Measurements from ENCODE around the gene MGAT4B.

MGAT4B gene

GRCh38 chr5:179805529-179806249 lies 977 bp downstream of the MGAT4B start:
- no peak for DNase-seq (ENCODE audit: low spot score)

- DNase-seq (ENCODE audit: low spot score) = no peak
These were observed 1.6 kb downstream of the MGAT4B start for GRCh38 chr5:179805070-179805528.

- no peak for DNase-seq (ENCODE audit: low spot score)
These were observed 2.1 kb downstream of the MGAT4B start for GRCh38 chr5:179804555-179804947.

GRCh38 chr5:179803651-179804554 lies 2.8 kb downstream of the MGAT4B start:
- DNase-seq (ENCODE audit: low spot score) = no peak

GRCh38 chr5:179802950-179803562 lies 3.6 kb downstream of the MGAT4B start:
- no peak for DNase-seq (ENCODE audit: low spot score)

- DNase-seq (ENCODE audit: low spot score) = no peak
These were observed 4.3 kb downstream of the MGAT4B start for GRCh38 chr5:179802207-179802883.

- DNase-seq (ENCODE audit: low spot score) = no peak
These were observed 5.1 kb downstream of the MGAT4B start for GRCh38 chr5:179801304-179802206.

- DNase-seq (ENCODE audit: low spot score) = no peak
These were observed 5.9 kb downstream of the MGAT4B start for GRCh38 chr5:179800696-179801201.

GRCh38 chr5:179800071-179800695 lies 6.5 kb downstream of the MGAT4B start:
- no peak for DNase-seq (ENCODE audit: low spot score)

GRCh38 chr5:179799644-179799973 lies 7.1 kb downstream of the MGAT4B start:
- DNase-seq (ENCODE audit: low spot score) = no peak

GRCh38 chr5:179798771-179799643 lies 7.7 kb downstream of the MGAT4B start:
- no peak for DNase-seq (ENCODE audit: low spot score)

- DNase-seq (ENCODE audit: low spot score) = no peak
These were observed 8.4 kb downstream of the MGAT4B start for GRCh38 chr5:179798144-179798770.

- no peak for DNase-seq (ENCODE audit: low spot score)
These were observed 8.9 kb downstream of the MGAT4B start for GRCh38 chr5:179797741-179798140.

GRCh38 chr5:179796877-179797608 lies 9.6 kb downstream of the MGAT4B start:
- no peak for DNase-seq (ENCODE audit: low spot score)

- DNase-seq (ENCODE audit: low spot score) = peak; percentile 81
These were observed 10.5 kb downstream of the MGAT4B start for GRCh38 chr5:179795863-179796833.

GRCh38 chr5:179795049-179795862 lies 11.4 kb downstream of the MGAT4B start:
- no peak for DNase-seq (ENCODE audit: low spot score)

Data from kidney capillary endothelial cell (primary cell).